Naive thymus-derived CD8-positive, alpha-beta T cell (primary cell): ENCODE data around the gene TRERF1. TPM values are rescaled to one million over a fixed set of nuclear protein-coding genes. Genes with fewer than 3 reads are reported as not detected.
A peak's percentile ranks its signal among the peaks of the same experiment; 100 is the strongest.
"Not testable (repeated sequence)": the region's sequence is repeated elsewhere in the genome, so short reads cannot be mapped to it uniquely, and the experiment has no call there.

Experiments
- ATAC-seq, 2 donors: fragments of 150-1000 bp; cut with Tn5 transposase in 1 of 2; sonication (Bioruptor Pico), chemical (Tn5 transposase) in 1 of 2; 1 replicate in 1 of 2; 2 replicates in 1 of 2; pipeline ENCODE4 v1.10.0; 2021; ENCODE audit warnings: mild to moderate bottlenecking in 2 of 2, moderate library complexity in 2 of 2
- POLR2A ChIA-PET: fragments of 350-600 bp; sonication (Branson Sonifier 250); formaldehyde crosslinking; loops from one replicate; lab custom pipeline; 2021; ENCODE audit warnings: antibody characterized with exemption; lab: Charles Lee
- DNase-seq, 10 donors: peaks; one replicate each; pipeline versions ENCODE4 v3.0.0 to v3.0.0-alpha.2; 2020 to 2022
- H3K27ac Mint-ChIP-seq, 10 donors: one replicate each; pipeline ENCODE4 v1.8.0; 2020 to 2022; ENCODE audit warnings: mild to moderate bottlenecking in 10 of 10, mixed read lengths in 10 of 10, moderate library complexity in 4 of 10, inconsistent platforms in 1 of 10
- H3K27me3 Mint-ChIP-seq, 5 donors: one replicate each; pipeline ENCODE4 v1.8.0; 2021 to 2022; ENCODE audit warnings: mixed read lengths in 5 of 5
- H3K36me3 Mint-ChIP-seq, 3 donors: one replicate each; pipeline ENCODE4 v1.8.0; 2020 to 2022; ENCODE audit warnings: mixed read lengths in 3 of 3, mild to moderate bottlenecking in 2 of 3, inconsistent platforms in 1 of 3
- H3K4me1 Mint-ChIP-seq, 4 donors: one replicate each; pipeline ENCODE4 v1.8.0; 2021 to 2022; ENCODE audit warnings: mixed read lengths in 4 of 4
- H3K4me3 Mint-ChIP-seq, 10 donors: one replicate each; pipeline ENCODE4 v1.8.0; 2020 to 2022; ENCODE audit warnings: mild to moderate bottlenecking in 10 of 10, mixed read lengths in 10 of 10, moderate library complexity in 6 of 10, inconsistent platforms in 1 of 10
- H3K9me3 Mint-ChIP-seq, 9 donors: one replicate each; pipeline ENCODE4 v1.8.0; 2020 to 2022; ENCODE audit warnings: mixed read lengths in 9 of 9, mild to moderate bottlenecking in 3 of 9, inconsistent platforms in 1 of 9, moderate library complexity in 1 of 9
- polyA plus RNA-seq, 3 donors: library from polyadenylated mRNA; unstranded; fragments of 300-500 nt; fragmentation: Illumina TruSeq; gene quantifications; one replicate each; pipeline ENCODE4 v1.2.3, GENCODE V29; 2021
- total RNA-seq, 8 experiments: library from RNA in 2 of 8; stranded (reverse) in 2 of 8; gene quantifications; one replicate each; pipeline ENCODE4 v1.2.3 and lab custom pipeline; 2021 to 2026

The TRERF1 gene
- total and polyA plus RNA-seq, 5 experiments from 2014 or later, result 3.8 to 18.2 (median 7.1) TPM

DNA sequence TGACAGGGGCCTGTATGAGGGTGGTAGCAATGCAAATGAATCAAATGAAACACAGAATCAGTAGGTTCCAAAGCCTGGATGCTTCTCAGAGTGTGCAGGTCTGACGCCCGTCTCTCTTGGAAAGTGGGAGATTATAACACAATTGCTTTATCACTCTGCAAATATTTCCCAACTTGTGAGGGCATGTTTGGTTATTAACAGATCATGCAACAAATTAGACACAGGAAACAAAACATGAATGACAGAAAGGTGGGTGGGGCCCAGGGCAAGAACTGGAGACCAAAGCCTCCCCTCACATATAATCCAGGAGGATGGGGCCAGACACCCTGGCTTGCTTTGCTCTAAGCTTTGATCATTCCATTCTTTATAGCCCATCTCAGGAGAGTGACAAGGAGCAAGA lies 125.5 kb downstream of the TRERF1 start:
- no peaks in the 10 kb centered on the region for H3K27me3 Mint-ChIP-seq
- POLR2A ChIA-PET, result interaction anchor here (1.0 kb wide), 1 partner anchor 40 kb away, joined by 3 read pairs; no protein-coding TSS in a partner anchor
- peak overlapping the region in 4 of 10 donors; percentile 19 to 55 (median 34) for H3K27ac Mint-ChIP-seq
- ATAC-seq (no peak), DNase-seq (no peak)
- H3K4me3 Mint-ChIP-seq, result no peak overlapping the region
- peaks cover 0 to 4% (median 0%) of the 10 kb centered on the region in 9 donors for H3K9me3 Mint-ChIP-seq
- H3K4me1 Mint-ChIP-seq, result peaks cover 32 to 65% (median 53%) of the 10 kb centered on the region in 4 donors
- peaks cover 2 to 7% (median 4%) of the 10 kb centered on the region in 3 donors for H3K36me3 Mint-ChIP-seq

DNA sequence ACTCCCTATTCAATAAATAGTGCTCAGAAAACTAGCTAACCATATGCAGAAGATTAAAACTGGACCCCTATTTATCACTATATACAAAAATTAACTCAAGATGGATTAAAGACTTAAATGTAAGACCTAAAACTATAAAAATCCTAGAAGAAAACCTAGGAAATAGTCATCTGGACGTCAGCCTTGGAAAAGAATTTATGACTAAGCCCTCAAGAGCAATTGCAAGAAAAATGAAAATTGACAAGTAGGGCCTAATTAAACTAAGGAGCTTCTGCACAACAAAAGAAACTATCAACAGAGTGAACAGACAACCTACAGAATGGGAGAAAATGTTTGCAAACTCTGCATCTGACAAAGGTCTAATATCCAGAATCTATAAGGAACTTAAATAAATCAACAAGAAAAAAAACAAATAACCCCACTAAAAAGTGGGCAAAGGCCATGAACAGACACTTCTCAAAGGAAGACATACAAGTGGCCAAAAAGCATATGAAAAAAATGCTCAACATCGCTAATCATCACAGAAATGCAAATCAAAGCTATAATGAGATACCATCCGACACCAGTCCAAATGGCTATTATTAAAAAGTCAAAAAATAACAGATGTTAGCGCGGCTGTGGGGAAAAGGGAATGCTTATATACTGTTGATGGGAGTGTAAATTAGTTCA lies 126.9 kb downstream of the TRERF1 start:
- H3K9me3 Mint-ChIP-seq, DNase-seq, POLR2A ChIA-PET, H3K4me3 Mint-ChIP-seq, ATAC-seq, H3K27me3 Mint-ChIP-seq, H3K36me3 Mint-ChIP-seq: not testable (repeated sequence)
- Mint-ChIP-seq H3K27ac (peak overlapping the region in 1 of 10 donors; percentile 78), H3K4me1 (peaks cover 33 to 65% (median 57%) of the 10 kb centered on the region in 4 donors)

DNA sequence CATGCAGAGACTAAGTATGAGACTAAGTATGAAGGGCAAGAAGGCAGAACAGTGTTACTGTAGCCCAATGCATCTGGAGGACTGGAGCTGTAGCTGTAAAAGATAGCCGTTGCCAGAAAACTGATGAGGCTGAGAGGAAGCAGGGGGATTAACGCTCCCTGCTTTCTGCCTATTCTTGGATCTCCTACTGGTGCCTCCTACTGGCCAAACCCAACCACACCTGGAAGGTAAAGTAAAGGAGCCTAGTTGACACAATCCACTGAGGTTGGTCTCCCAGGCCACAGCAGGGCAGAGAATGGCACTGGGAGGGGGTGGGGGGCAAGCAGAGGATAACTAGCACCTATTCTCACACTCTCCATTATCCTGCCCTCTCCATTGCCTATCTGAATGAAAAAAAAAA lies 129.1 kb downstream of the TRERF1 start:
- POLR2A ChIA-PET, result no interaction called here
- no peak for ATAC-seq
- peak overlapping the region in 1 of 10 donors; percentile 8 for H3K4me3 Mint-ChIP-seq

DNA sequence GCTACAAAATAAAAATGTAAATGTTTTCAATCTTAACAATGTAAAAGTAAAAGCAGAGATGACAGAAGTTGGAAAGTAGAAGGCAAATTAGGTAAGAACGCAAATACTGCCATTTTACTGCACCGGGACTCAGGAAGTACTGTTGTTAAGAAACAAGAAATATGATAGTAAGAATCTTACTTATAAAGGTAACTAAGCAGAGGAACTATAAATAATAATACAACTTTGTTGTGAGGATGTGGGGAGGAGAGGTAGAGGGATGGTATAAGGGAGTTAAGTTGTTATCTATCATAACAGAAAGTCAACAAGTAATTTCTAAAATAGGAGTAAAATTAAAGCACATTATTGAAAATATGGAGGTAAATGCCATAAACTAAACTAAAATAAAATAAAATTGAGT lies 129.8 kb downstream of the TRERF1 start:
- DNase-seq, result peak in 2 of 10 donors; percentile 32 to 39
- H3K27ac Mint-ChIP-seq, result peak overlapping the region in 9 of 10 donors; percentile 7 to 89 (median 52)
- H3K27me3 Mint-ChIP-seq, result no peaks in the 10 kb centered on the region
- H3K4me3 Mint-ChIP-seq, result peak overlapping the region in 3 of 10 donors; percentile 3 to 29 (median 8)
- peaks cover 0 to 4% (median 0%) of the 10 kb centered on the region in 9 donors for H3K9me3 Mint-ChIP-seq
- POLR2A ChIA-PET, result no interaction called here
- peaks cover 4 to 9% (median 8%) of the 10 kb centered on the region in 3 donors for H3K36me3 Mint-ChIP-seq
- ATAC-seq, result peak; percentile 25 to 89
- H3K4me1 Mint-ChIP-seq, result peaks cover 31 to 69% (median 60%) of the 10 kb centered on the region in 4 donors

More for the DNA sequence above, 129.1 kb downstream of the TRERF1 start:
- H3K4me1 Mint-ChIP-seq, result peaks cover 34 to 69% (median 62%) of the 10 kb centered on the region in 4 donors
- peaks cover 0 to 4% (median 0%) of the 10 kb centered on the region in 9 donors for H3K9me3 Mint-ChIP-seq
- DNase-seq, result no peak
- peaks cover 4 to 10% (median 8%) of the 10 kb centered on the region in 3 donors for H3K36me3 Mint-ChIP-seq
- H3K27me3 Mint-ChIP-seq, result no peaks in the 10 kb centered on the region
- peak overlapping the region in 8 of 10 donors; percentile 28 to 89 (median 62) for H3K27ac Mint-ChIP-seq

DNA sequence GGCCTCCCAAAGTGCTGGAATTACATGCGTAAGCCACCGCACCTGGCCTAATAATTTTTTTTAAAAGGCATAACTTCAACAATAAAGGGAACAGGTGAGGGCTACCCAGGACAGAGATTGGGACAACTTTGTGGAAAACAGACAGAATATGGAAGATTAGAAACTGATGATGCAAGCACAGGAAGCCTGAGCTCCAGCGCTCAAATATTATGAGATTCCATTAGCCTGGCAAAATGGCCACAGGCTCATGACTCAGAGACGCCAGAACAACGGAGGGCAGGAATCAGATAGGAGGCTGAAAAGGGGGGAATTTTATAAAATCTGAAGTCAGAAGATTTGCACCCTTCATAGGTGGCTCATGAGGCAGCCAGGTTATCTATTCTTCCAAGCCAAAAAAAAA lies 131.0 kb downstream of the TRERF1 start:
- Mint-ChIP-seq H3K27ac (peak overlapping the region in 2 of 10 donors; percentile 1 to 20), H3K27me3 (no peaks in the 10 kb centered on the region), H3K9me3 (peaks cover 0 to 4% (median 0%) of the 10 kb centered on the region in 9 donors), H3K36me3 (peaks cover 0 to 9% (median 8%) of the 10 kb centered on the region in 3 donors), H3K4me1 (peaks cover 30 to 67% (median 63%) of the 10 kb centered on the region in 4 donors), H3K4me3 (no peak overlapping the region)
- ATAC-seq (no peak), DNase-seq (no peak)
- POLR2A ChIA-PET, result interaction anchor here (0.7 kb wide), 1 partner anchor 25 kb away, joined by 3 read pairs; no protein-coding TSS in a partner anchor

DNA sequence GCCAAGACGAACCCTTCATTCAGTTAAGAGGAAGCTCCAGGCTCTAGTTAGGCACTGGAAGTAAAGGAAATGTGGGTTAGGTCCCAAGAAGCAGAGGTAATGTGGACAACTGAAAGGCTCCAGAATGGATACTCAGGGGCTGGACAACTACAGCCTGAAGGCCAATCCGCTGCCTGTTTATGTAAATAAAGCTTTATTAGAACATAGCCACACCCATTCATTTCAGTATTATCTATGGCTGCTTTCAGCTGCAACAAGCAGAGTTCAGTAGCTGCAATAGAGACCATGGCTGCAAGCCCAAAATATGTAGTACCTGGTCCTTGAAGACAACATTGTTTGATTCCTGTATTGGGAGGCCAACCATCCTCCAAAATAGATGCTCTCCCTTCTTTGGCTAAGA lies 133.2 kb downstream of the TRERF1 start:
- POLR2A ChIA-PET, result no interaction called here
- H3K27ac Mint-ChIP-seq, result peak overlapping the region in 2 of 10 donors; percentile 56 to 75
- H3K36me3 Mint-ChIP-seq, result peaks cover 0 to 8% (median 5%) of the 10 kb centered on the region in 3 donors
- DNase-seq (no peak), ATAC-seq (no peak)
- peaks cover 34 to 76% (median 73%) of the 10 kb centered on the region in 4 donors for H3K4me1 Mint-ChIP-seq
- H3K27me3 Mint-ChIP-seq, result no peaks in the 10 kb centered on the region
- no peak overlapping the region for H3K4me3 Mint-ChIP-seq
- H3K9me3 Mint-ChIP-seq, result no peaks in the 10 kb centered on the region

DNA sequence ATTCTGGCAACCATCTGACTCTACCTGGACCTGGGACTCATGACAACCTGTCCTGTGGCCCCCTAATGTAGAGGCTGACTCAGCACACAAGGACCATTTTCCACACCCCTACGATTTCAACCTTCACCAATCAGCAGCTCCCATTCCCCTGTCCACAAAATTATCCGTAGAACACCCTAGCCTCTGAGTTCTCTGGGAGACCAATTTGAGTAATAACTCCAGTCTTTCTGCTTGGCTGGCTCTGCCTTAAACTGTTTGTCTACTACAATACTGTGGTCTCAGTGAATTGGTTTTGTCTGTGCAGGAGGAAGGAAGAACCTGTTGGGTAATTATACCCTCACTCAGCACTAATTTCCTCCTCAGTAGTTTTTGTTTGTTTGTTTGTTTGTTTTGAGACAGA lies 134.7 kb downstream of the TRERF1 start:
- Mint-ChIP-seq H3K36me3 (peaks cover 0 to 19% (median 8%) of the 10 kb centered on the region in 3 donors), H3K4me3 (peak overlapping the region in 1 of 10 donors; percentile 42), H3K27me3 (no peaks in the 10 kb centered on the region), H3K4me1 (peaks cover 38 to 74% (median 73%) of the 10 kb centered on the region in 4 donors), H3K9me3 (no peaks in the 10 kb centered on the region), H3K27ac (peak overlapping the region in 9 of 10 donors; percentile 7 to 85 (median 44))
- ATAC-seq (no peak), DNase-seq (no peak)
- POLR2A ChIA-PET, result no interaction called here

DNA sequence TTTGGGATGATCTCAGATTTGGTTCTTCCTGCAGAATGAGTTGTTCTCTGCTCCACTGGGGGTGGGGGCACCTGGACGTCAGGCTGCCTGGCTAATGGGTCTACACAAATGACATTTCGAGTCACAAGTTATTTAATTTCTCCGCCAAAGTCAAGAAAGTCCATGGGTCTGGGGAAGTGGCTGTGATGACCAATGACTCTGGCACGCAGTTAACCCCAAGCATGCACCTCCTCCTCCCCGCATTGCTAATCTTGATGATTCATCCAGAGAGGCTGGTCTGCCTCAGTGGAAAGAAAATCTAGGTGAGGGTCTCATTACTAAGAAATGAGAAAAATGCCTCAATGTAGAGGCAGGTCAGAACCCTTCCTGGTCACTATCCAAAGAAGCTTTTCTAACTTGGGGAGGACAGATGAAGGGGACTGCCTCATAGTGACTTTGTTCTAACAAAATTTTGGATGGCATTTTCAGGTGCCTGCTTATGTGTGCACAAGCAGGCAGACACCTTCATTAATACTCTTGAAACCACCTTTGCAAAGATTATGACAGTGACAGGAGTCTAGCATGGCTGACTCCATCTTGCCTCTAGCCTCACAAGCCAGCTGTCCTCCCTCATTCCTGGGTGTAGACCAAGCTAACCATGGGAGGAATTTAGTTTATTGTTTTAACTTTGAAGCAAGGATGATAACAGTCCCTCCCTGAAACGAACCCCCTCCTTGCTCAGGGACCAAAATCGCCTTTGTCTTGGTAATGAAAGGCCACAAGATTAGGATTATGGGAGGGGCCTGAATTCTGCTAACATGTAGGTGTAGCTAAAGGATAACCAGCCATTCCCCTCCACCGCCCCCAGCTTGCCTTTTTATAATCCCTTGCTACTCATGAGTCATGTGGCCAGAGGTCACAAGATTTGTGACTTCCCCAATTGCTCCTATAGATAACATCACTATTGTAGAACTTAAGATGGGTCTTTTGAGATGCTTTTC lies 135.4 kb downstream of the TRERF1 start:
- DNase-seq (no peak), ATAC-seq (no peak)
- Mint-ChIP-seq H3K4me1 (peaks cover 38 to 70% (median 66%) of the 10 kb centered on the region in 4 donors), H3K9me3 (no peaks in the 10 kb centered on the region), H3K36me3 (peaks cover 0 to 26% (median 8%) of the 10 kb centered on the region in 3 donors), H3K27ac (peak overlapping the region in 8 of 10 donors; percentile 7 to 85 (median 57)), H3K4me3 (peak overlapping the region in 1 of 10 donors; percentile 42), H3K27me3 (no peaks in the 10 kb centered on the region)
- POLR2A ChIA-PET, result interaction anchor here (0.5 kb wide), 1 partner anchor 146 kb away, joined by 7 read pairs; no protein-coding TSS in a partner anchor

DNA sequence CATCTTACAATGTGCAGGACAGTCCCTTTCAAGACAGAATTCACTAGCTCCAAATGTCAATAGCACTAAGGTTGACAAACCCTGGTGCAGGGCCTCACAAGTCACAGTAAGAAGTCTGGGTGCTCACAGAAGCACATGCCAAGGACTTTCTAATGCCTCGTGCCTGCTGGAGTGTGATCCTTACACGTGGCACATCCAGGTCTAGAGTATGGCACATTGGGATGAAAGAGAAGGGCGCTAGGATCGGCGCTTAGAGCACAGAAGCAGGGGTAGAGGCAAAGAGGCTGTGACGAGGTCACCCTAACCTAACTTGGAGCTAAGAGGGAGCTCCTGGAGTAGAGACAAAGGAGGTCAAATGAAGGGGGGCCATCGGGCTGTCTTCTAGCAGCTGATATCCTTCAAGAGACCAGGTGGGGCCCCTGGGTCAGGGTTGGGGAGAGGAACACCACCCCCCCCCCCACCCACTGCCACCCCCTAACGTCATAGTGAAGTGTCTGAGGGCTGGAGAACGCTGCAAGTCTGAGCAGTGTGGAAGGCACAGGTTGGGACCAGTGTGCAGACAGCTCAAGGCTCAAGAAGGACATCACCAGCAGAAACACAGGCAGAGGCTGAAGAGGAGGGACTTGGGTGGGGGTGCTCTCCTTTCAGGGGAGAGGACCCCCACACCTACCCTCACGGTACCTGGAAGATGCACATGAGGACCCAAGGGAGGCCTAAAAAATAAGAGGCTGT lies 136.3 kb downstream of the TRERF1 start:
- ATAC-seq (no peak), DNase-seq (no peak)
- Mint-ChIP-seq H3K4me3 (no peak overlapping the region), H3K36me3 (peaks cover 4 to 30% (median 11%) of the 10 kb centered on the region in 3 donors), H3K9me3 (no peaks in the 10 kb centered on the region), H3K27ac (peak overlapping the region in 5 of 10 donors; percentile 29 to 81 (median 75)), H3K27me3 (no peaks in the 10 kb centered on the region), H3K4me1 (peaks cover 36 to 68% (median 59%) of the 10 kb centered on the region in 4 donors)
- POLR2A ChIA-PET, result no interaction called here

DNA sequence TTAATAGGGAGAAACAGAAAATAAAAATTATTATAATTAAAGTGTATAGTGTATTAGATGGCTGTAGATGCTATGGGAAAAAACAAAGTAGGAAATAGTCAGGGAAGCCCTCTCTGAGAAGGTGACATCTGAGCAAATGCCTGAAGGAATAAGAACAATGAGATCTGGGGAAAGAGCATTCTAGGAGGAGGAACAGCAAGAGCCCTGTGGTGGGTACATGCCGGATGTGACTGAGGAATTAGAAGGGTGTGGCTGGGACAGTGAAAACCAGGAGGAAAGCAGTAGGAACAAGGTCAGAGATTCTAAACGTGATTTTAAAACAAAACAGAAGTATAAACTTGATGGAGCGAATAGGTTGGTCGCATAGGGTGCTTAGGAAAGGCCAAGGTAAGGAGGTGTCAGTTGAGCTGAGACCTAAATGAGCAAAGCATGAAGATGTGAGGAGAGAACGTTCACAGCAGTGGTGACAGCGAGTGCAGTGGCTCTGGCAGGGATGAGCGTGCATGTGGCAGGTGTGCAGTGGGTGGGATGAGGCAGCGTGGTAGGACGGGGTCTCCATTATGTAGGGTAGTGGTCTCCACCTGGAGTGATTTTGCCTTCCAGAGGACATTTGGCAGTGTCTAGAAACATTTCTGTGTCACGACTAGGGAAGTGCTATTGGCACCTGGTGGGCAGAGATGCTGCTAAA lies 137.0 kb downstream of the TRERF1 start:
- ATAC-seq, result no peak
- Mint-ChIP-seq H3K9me3 (no peaks in the 10 kb centered on the region), H3K36me3 (peaks cover 4 to 30% (median 11%) of the 10 kb centered on the region in 3 donors), H3K4me1 (peaks cover 36 to 75% (median 57%) of the 10 kb centered on the region in 4 donors), H3K27me3 (no peaks in the 10 kb centered on the region), H3K27ac (peak overlapping the region in 7 of 10 donors; percentile 3 to 81 (median 36)), H3K4me3 (no peak overlapping the region)
- POLR2A ChIA-PET, result no interaction called here
- DNase-seq, result no peak

DNA sequence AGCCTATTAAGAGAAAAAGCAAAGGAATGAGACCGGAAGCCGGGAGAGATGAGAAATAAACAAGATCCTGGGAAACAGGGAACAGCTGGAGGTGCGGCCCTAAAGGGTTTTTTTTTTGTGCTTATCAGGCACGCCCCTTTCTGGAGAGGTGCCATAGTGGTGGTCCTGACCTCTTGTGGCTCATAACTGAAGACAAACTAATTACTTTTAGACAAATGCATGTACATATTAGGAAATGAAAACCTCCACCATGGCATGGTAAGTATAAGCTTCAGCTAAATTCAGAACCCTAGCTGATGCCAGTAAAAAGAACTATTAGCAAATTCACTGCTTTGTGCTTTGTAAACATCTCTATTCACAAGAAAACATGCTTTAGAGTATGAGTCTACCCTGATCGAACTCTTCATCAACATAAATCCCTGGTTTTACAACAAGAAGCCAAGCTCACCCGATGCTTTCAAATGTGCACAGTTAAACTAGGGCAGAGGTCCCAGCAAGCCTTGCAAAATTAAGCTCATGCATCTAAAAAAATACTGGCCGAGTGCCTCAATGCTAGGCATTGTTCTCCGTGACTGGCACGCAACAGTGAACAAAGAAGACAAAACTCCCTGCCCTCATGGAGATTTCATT lies 137.7 kb downstream of the TRERF1 start:
- POLR2A ChIA-PET, result no interaction called here
- ATAC-seq (no peak), DNase-seq (no peak)
- Mint-ChIP-seq H3K36me3 (peaks cover 4 to 26% (median 11%) of the 10 kb centered on the region in 3 donors), H3K4me1 (peaks cover 33 to 69% (median 52%) of the 10 kb centered on the region in 4 donors), H3K27me3 (no peaks in the 10 kb centered on the region), H3K4me3 (no peak overlapping the region), H3K27ac (peak overlapping the region in 8 of 10 donors; percentile 12 to 83 (median 26)), H3K9me3 (no peaks in the 10 kb centered on the region)
